ENCODE results near the gene HOOK1.
A peak's percentile ranks its signal among the peaks of the same experiment; 100 is the strongest.

Gene HOOK1

GRCh38 chr1:59776960-59777852, 37.5 kb upstream of the HOOK1 start:
- no peaks in the 10 kb centered on the region for H3K9me3 ChIP-seq (ENCODE audit: control insufficient read depth, low read length)
- peak overlapping the region; percentile 23 for H2AFZ ChIP-seq (ENCODE audit: low read depth, low read length)
- H2AK5ac ChIP-seq (ENCODE audit: low read length, severe bottlenecking): no peak overlapping the region
- H3K79me1 ChIP-seq (replicated peaks; ENCODE audit: low read length, poor library complexity, severe bottlenecking): no peaks in the 10 kb centered on the region
- H2BK12ac ChIP-seq (ENCODE audit: low read length in 2 of 2): peak overlapping the region in 1 of 2 experiments; percentile 32
- H3K4me1 ChIP-seq (ENCODE audit: control insufficient read depth, insufficient read depth, low read depth, low read length): peaks cover 6% of the 10 kb centered on the region
- peak overlapping the region; percentile 37 to 57 for H3K18ac ChIP-seq (ENCODE audit: low read depth in 1 of 2, low read length in 2 of 2)
- peak overlapping the region; percentile 56 for H4K91ac ChIP-seq (ENCODE audit: low read length)
- H3K4ac ChIP-seq (ENCODE audit: low read depth in 1 of 2, low read length in 2 of 2): no peak overlapping the region
- no peak overlapping the region for H3K9ac ChIP-seq (ENCODE audit: low read length)
- peak overlapping the region; percentile 19 for H3K27ac ChIP-seq (ENCODE audit: low read length, poor library complexity, severe bottlenecking)
- H2BK5ac ChIP-seq (ENCODE audit: low read depth, low read length, poor library complexity, severe bottlenecking): no peak overlapping the region
- no peaks in the 10 kb centered on the region for H3K27me3 ChIP-seq (ENCODE audit: control insufficient read depth in 1 of 2, insufficient read depth in 1 of 2, low read length in 2 of 2)
- no peaks in the 10 kb centered on the region for H3K36me3 ChIP-seq (ENCODE audit: control insufficient read depth in 1 of 2, insufficient read depth in 2 of 2, low read depth in 1 of 2, low read length in 2 of 2)
- no peak overlapping the region for H3K4me3 ChIP-seq (ENCODE audit: insufficient read depth in 1 of 2, low read depth in 1 of 2, low read length in 2 of 2)
- peak overlapping the region; percentile 52 for H2BK120ac ChIP-seq (ENCODE audit: low read depth, low read length)
- H3K23ac ChIP-seq (ENCODE audit: low read length in 2 of 2): no peak overlapping the region
- H2BK15ac ChIP-seq (ENCODE audit: low read depth, poor library complexity, severe bottlenecking): peak overlapping the region; percentile 77
- peak overlapping the region; percentile 55 for H4K8ac ChIP-seq (ENCODE audit: low read length)
- H3K4me2 ChIP-seq (ENCODE audit: low read length, poor library complexity, severe bottlenecking): no peak overlapping the region
- peak; percentile 22 for DNase-seq
- peak overlapping the region in 1 of 2 experiments; percentile 86 for H3K14ac ChIP-seq (ENCODE audit: low read length in 2 of 2)
- WGBS: 65% methylated on average over 7 of the region's 7 CpGs

GRCh38 chr1:59779949-59780348, 34.8 kb upstream of the HOOK1 start:
- H3K4me2 ChIP-seq (ENCODE audit: low read length, poor library complexity, severe bottlenecking): no peak overlapping the region
- peaks cover 6% of the 10 kb centered on the region for H3K4me1 ChIP-seq (ENCODE audit: control insufficient read depth, insufficient read depth, low read depth, low read length)
- no peak overlapping the region for H3K9ac ChIP-seq (ENCODE audit: low read length)
- H3K79me1 ChIP-seq (replicated peaks; ENCODE audit: low read length, poor library complexity, severe bottlenecking): no peaks in the 10 kb centered on the region
- no peaks in the 10 kb centered on the region for H3K36me3 ChIP-seq (ENCODE audit: control insufficient read depth in 1 of 2, insufficient read depth in 2 of 2, low read depth in 1 of 2, low read length in 2 of 2)
- H3K27me3 ChIP-seq (ENCODE audit: control insufficient read depth in 1 of 2, insufficient read depth in 1 of 2, low read length in 2 of 2): no peaks in the 10 kb centered on the region
- no peak overlapping the region for H4K91ac ChIP-seq (ENCODE audit: low read length)
- H2BK5ac ChIP-seq (ENCODE audit: low read depth, low read length, poor library complexity, severe bottlenecking): no peak overlapping the region
- H4K8ac ChIP-seq (ENCODE audit: low read length): no peak overlapping the region
- no peak overlapping the region for H2AK5ac ChIP-seq (ENCODE audit: low read length, severe bottlenecking)
- WGBS: 54% methylated on average over 2 of the region's 2 CpGs
- H3K14ac ChIP-seq (ENCODE audit: low read length in 2 of 2): no peak overlapping the region
- H3K18ac ChIP-seq (ENCODE audit: low read depth in 1 of 2, low read length in 2 of 2): no peak overlapping the region
- no peak overlapping the region for H3K27ac ChIP-seq (ENCODE audit: low read length, poor library complexity, severe bottlenecking)
- no peak overlapping the region for H3K23ac ChIP-seq (ENCODE audit: low read length in 2 of 2)
- no peak overlapping the region for H3K4ac ChIP-seq (ENCODE audit: low read depth in 1 of 2, low read length in 2 of 2)
- no peak overlapping the region for H2BK120ac ChIP-seq (ENCODE audit: low read depth, low read length)
- H3K4me3 ChIP-seq (ENCODE audit: insufficient read depth in 1 of 2, low read depth in 1 of 2, low read length in 2 of 2): no peak overlapping the region
- no peak for DNase-seq
- no peak overlapping the region for H2AFZ ChIP-seq (ENCODE audit: low read depth, low read length)
- no peaks in the 10 kb centered on the region for H3K9me3 ChIP-seq (ENCODE audit: control insufficient read depth, low read length)
- no peak overlapping the region for H2BK15ac ChIP-seq (ENCODE audit: low read depth, poor library complexity, severe bottlenecking)
- no peak overlapping the region for H2BK12ac ChIP-seq (ENCODE audit: low read length in 2 of 2)

GRCh38 chr1:59788825-59789224, 25.9 kb upstream of the HOOK1 start:
- H3K4me3 ChIP-seq (ENCODE audit: insufficient read depth in 1 of 2, low read depth in 1 of 2, low read length in 2 of 2): no peak overlapping the region
- H3K27me3 ChIP-seq (ENCODE audit: control insufficient read depth in 1 of 2, insufficient read depth in 1 of 2, low read length in 2 of 2): no peaks in the 10 kb centered on the region
- H3K14ac ChIP-seq (ENCODE audit: low read length in 2 of 2): no peak overlapping the region
- H3K18ac ChIP-seq (ENCODE audit: low read depth in 1 of 2, low read length in 2 of 2): no peak overlapping the region
- H3K9ac ChIP-seq (ENCODE audit: low read length): no peak overlapping the region
- no peak overlapping the region for H2AFZ ChIP-seq (ENCODE audit: low read depth, low read length)
- H3K27ac ChIP-seq (ENCODE audit: low read length, poor library complexity, severe bottlenecking): no peak overlapping the region
- no peaks in the 10 kb centered on the region for H3K79me1 ChIP-seq (replicated peaks; ENCODE audit: low read length, poor library complexity, severe bottlenecking)
- DNase-seq: no peak
- H3K4me2 ChIP-seq (ENCODE audit: low read length, poor library complexity, severe bottlenecking): no peak overlapping the region
- H4K91ac ChIP-seq (ENCODE audit: low read length): no peak overlapping the region
- H3K9me3 ChIP-seq (ENCODE audit: control insufficient read depth, low read length): no peaks in the 10 kb centered on the region
- H3K36me3 ChIP-seq (ENCODE audit: control insufficient read depth in 1 of 2, insufficient read depth in 2 of 2, low read depth in 1 of 2, low read length in 2 of 2): peaks cover 0 to 4% of the 10 kb centered on the region in 2 experiments
- H3K4me1 ChIP-seq (ENCODE audit: control insufficient read depth, insufficient read depth, low read depth, low read length): no peaks in the 10 kb centered on the region
- no peak overlapping the region for H4K8ac ChIP-seq (ENCODE audit: low read length)
- H2BK120ac ChIP-seq (ENCODE audit: low read depth, low read length): no peak overlapping the region
- H2AK5ac ChIP-seq (ENCODE audit: low read length, severe bottlenecking): no peak overlapping the region
- H3K4ac ChIP-seq (ENCODE audit: low read depth in 1 of 2, low read length in 2 of 2): no peak overlapping the region
- H3K23ac ChIP-seq (ENCODE audit: low read length in 2 of 2): no peak overlapping the region
- H2BK5ac ChIP-seq (ENCODE audit: low read depth, low read length, poor library complexity, severe bottlenecking): no peak overlapping the region
- H2BK15ac ChIP-seq (ENCODE audit: low read depth, poor library complexity, severe bottlenecking): no peak overlapping the region
- no peak overlapping the region for H2BK12ac ChIP-seq (ENCODE audit: low read length in 2 of 2)

GRCh38 chr1:59798600-59798999, 16.1 kb upstream of the HOOK1 start:
- no peak overlapping the region for H3K14ac ChIP-seq (ENCODE audit: low read length in 2 of 2)
- H3K79me1 ChIP-seq (replicated peaks; ENCODE audit: low read length, poor library complexity, severe bottlenecking): no peaks in the 10 kb centered on the region
- H3K18ac ChIP-seq (ENCODE audit: low read depth in 1 of 2, low read length in 2 of 2): no peak overlapping the region
- no peak overlapping the region for H2BK5ac ChIP-seq (ENCODE audit: low read depth, low read length, poor library complexity, severe bottlenecking)
- H3K4me2 ChIP-seq (ENCODE audit: low read length, poor library complexity, severe bottlenecking): no peak overlapping the region
- H2AK5ac ChIP-seq (ENCODE audit: low read length, severe bottlenecking): no peak overlapping the region
- H3K9ac ChIP-seq (ENCODE audit: low read length): no peak overlapping the region
- H3K9me3 ChIP-seq (ENCODE audit: control insufficient read depth, low read length): no peaks in the 10 kb centered on the region
- no peaks in the 10 kb centered on the region for H3K4me1 ChIP-seq (ENCODE audit: control insufficient read depth, insufficient read depth, low read depth, low read length)
- H3K4ac ChIP-seq (ENCODE audit: low read depth in 1 of 2, low read length in 2 of 2): no peak overlapping the region
- H3K27ac ChIP-seq (ENCODE audit: low read length, poor library complexity, severe bottlenecking): no peak overlapping the region
- H3K23ac ChIP-seq (ENCODE audit: low read length in 2 of 2): no peak overlapping the region
- no peak overlapping the region for H2BK120ac ChIP-seq (ENCODE audit: low read depth, low read length)
- H2BK12ac ChIP-seq (ENCODE audit: low read length in 2 of 2): no peak overlapping the region
- H2BK15ac ChIP-seq (ENCODE audit: low read depth, poor library complexity, severe bottlenecking): no peak overlapping the region
- H3K27me3 ChIP-seq (ENCODE audit: control insufficient read depth in 1 of 2, insufficient read depth in 1 of 2, low read length in 2 of 2): no peaks in the 10 kb centered on the region
- H3K4me3 ChIP-seq (ENCODE audit: insufficient read depth in 1 of 2, low read depth in 1 of 2, low read length in 2 of 2): no peak overlapping the region
- no peak for DNase-seq
- no peak overlapping the region for H4K91ac ChIP-seq (ENCODE audit: low read length)
- no peak overlapping the region for H2AFZ ChIP-seq (ENCODE audit: low read depth, low read length)
- no peaks in the 10 kb centered on the region for H3K36me3 ChIP-seq (ENCODE audit: control insufficient read depth in 1 of 2, insufficient read depth in 2 of 2, low read depth in 1 of 2, low read length in 2 of 2)
- H4K8ac ChIP-seq (ENCODE audit: low read length): no peak overlapping the region
